Inflammatory macrophage treated with lipopolysaccharide for 4 hours (primary cell): ENCODE data around the gene SPATA46.
"Not testable (repeated sequence)": the region's sequence is repeated elsewhere in the genome, so short reads cannot be mapped to it uniquely, and the experiment has no call there.

ENCODE experiments used
- DNase-seq: peaks from one replicate; pipeline ENCODE4 v3.0.0-alpha.2; 2020

The SPATA46 gene

GRCh38 chr1:162376691-162377090, at the start of gene SPATA46:
Gene SPATA46 (minus strand): TSS chr1:162376854. CDS start chr1:162376790, 64 bp downstream.
- no peak for DNase-seq

- DNase-seq = peak; percentile 89
Observed at GRCh38 chr1:162422662-162423375, 46.2 kb upstream of the SPATA46 start.

- peak; percentile 15 for DNase-seq
Observed at GRCh38 chr1:162421258-162422164, 44.9 kb upstream of the SPATA46 start.

GRCh38 chr1:162420120-162420519, 43.5 kb upstream of the SPATA46 start:
- no peak for DNase-seq

- DNase-seq = not testable (repeated sequence)
Observed at GRCh38 chr1:162419450-162419931, 42.8 kb upstream of the SPATA46 start.

GRCh38 chr1:162418584-162418983, 41.9 kb upstream of the SPATA46 start:
- not testable (repeated sequence) for DNase-seq

GRCh38 chr1:162417650-162418049, 41.0 kb upstream of the SPATA46 start:
- no peak for DNase-seq

GRCh38 chr1:162416909-162417308, 40.3 kb upstream of the SPATA46 start:
- no peak for DNase-seq

GRCh38 chr1:162416215-162416614, 39.6 kb upstream of the SPATA46 start:
- no peak for DNase-seq

- peak; percentile 11 for DNase-seq
Observed at GRCh38 chr1:162412002-162412401, 35.3 kb upstream of the SPATA46 start, which contains the start of gene SH2D1B. Gene SH2D1B (minus strand): TSS chr1:162412136. CDS start chr1:162412016, 120 bp downstream.

GRCh38 chr1:162407539-162407938, 30.9 kb upstream of the SPATA46 start:
- no peak for DNase-seq

- no peak for DNase-seq
Observed at GRCh38 chr1:162406811-162407210, 30.2 kb upstream of the SPATA46 start.

- no peak for DNase-seq
Observed at GRCh38 chr1:162405800-162406199, 29.1 kb upstream of the SPATA46 start.

GRCh38 chr1:162404550-162405160, 28.0 kb upstream of the SPATA46 start:
- DNase-seq = peak; percentile 75

GRCh38 chr1:162400790-162401355, 24.2 kb upstream of the SPATA46 start:
- no peak for DNase-seq

- DNase-seq = no peak
Observed at GRCh38 chr1:162398999-162399580, 22.4 kb upstream of the SPATA46 start.

GRCh38 chr1:162397943-162398560, 21.4 kb upstream of the SPATA46 start:
- no peak for DNase-seq

- no peak for DNase-seq
Observed at GRCh38 chr1:162397039-162397448, 20.4 kb upstream of the SPATA46 start.

- no peak for DNase-seq
Observed at GRCh38 chr1:162396201-162396906, 19.7 kb upstream of the SPATA46 start.

GRCh38 chr1:162391790-162392563, 15.3 kb upstream of the SPATA46 start:
- peak; percentile 26 for DNase-seq
